Hepatocyte (in vitro differentiated cells): ENCODE data around the gene GGCT. TPM values are rescaled to one million over a fixed set of nuclear protein-coding genes. Genes with fewer than 3 reads are reported as not detected.

Source experiments
- DNase-seq: peaks from one replicate; pipeline ENCODE4 v3.0.0-alpha.2; 2016; ENCODE audit warnings: low spot score
- H2AFZ ChIP-seq: fragments of 200-600 bp; sonication (generic); 2 replicates; pipeline ENCODE4 v1.6.0; 2016; ENCODE audit warnings: antibody characterized with exemption, mild to moderate bottlenecking
- H3K27ac ChIP-seq: fragments of 200-600 bp; sonication (generic); 2 replicates; pipeline ENCODE4 v1.5.1; 2016; ENCODE audit warnings: mild to moderate bottlenecking
- H3K27me3 ChIP-seq: fragments of 200-600 bp; sonication (generic); 2 replicates; pipeline ENCODE4 v1.6.1; 2016
- H3K36me3 ChIP-seq: fragments of 200-600 bp; sonication (generic); replicated peaks from 2 replicates; pipeline ENCODE4 v1.5.1; 2016; ENCODE audit warnings: low read depth; ENCODE audit not compliant: insufficient read depth
- H3K4me1 ChIP-seq: fragments of 200-600 bp; sonication (generic); 2 replicates; pipeline ENCODE4 v1.5.1; 2016; ENCODE audit warnings: mild to moderate bottlenecking, moderate library complexity; ENCODE audit not compliant: insufficient read depth
- H3K4me2 ChIP-seq: fragments of 200-600 bp; sonication (generic); 2 replicates; pipeline ENCODE4 v1.6.0; 2016
- H3K4me3 ChIP-seq: fragments of 200-600 bp; sonication (generic); 2 replicates; pipeline ENCODE4 v1.5.1; 2016; ENCODE audit warnings: mild to moderate bottlenecking
- H3K79me2 ChIP-seq: fragments of 200-600 bp; sonication (generic); 2 replicates; pipeline ENCODE4 v1.6.0; 2017; ENCODE audit warnings: mild to moderate bottlenecking
- H3K9me2 ChIP-seq: fragments of 200-600 bp; sonication (generic); replicated peaks from 2 replicates; pipeline ENCODE4 v1.6.0; 2017; ENCODE audit warnings: mild to moderate bottlenecking; ENCODE audit not compliant: insufficient read depth
- H3K9me3 ChIP-seq: fragments of 200-600 bp; sonication (generic); 2 replicates; pipeline ENCODE4 v1.5.1; 2016; ENCODE audit warnings: low read depth, mild to moderate bottlenecking
- H4K20me1 ChIP-seq: fragments of 200-600 bp; sonication (generic); 2 replicates; pipeline ENCODE4 v1.6.0; 2016; ENCODE audit warnings: mild to moderate bottlenecking; ENCODE audit not compliant: insufficient read depth, poor library complexity, severe bottlenecking
- CTCF ChIP-seq: fragments of 200-600 bp; sonication (generic); IDR thresholded peaks from 2 replicates; pipeline ENCODE4 v1.5.1; 2016; ENCODE audit warnings: antibody characterized with exemption, mild to moderate bottlenecking; ENCODE audit not compliant: poor library complexity
- EZH2 ChIP-seq: fragments of 200-600 bp; sonication (generic); IDR thresholded peaks from 2 replicates; pipeline ENCODE4 v1.6.1; 2016; ENCODE audit warnings: antibody characterized with exemption, mild to moderate bottlenecking, borderline replicate concordance
- EZH2phosphoT487 ChIP-seq: fragments of 200-600 bp; sonication (generic); IDR thresholded peaks from one replicate; pipeline ENCODE4 v1.6.1; 2018; ENCODE audit warnings: antibody characterized with exemption, mild to moderate bottlenecking, low read depth, moderate library complexity; ENCODE audit not compliant: unreplicated experiment, severe bottlenecking
- WGBS: methylation state at CpG from one replicate; pipeline ENCODE4 v1.1.6; 2016; ENCODE audit warnings: low lambda C conversion rate; ENCODE audit errors: missing lambda C conversion rate; 5-methylcytosine and 5-hydroxymethylcytosine counted together
- polyA plus RNA-seq: library from polyadenylated mRNA; unstranded; fragments of >200 nt; fragmentation: Nextera tagmentation; extraction: Ambion mirVana; gene quantifications from 2 replicates; pipeline ENCODE4 v1.2.1, GENCODE V29; 2016
- total RNA-seq: library from RNA; depleted of rRNA; stranded (reverse); fragments of >200 nt; gene quantifications from 2 replicates; pipeline ENCODE4 v1.2.3, GENCODE V29; 2014

GGCT gene
- total and polyA plus RNA-seq, 2 experiments from 2014 or later: 43.4 to 55.7 TPM

GRCh38 chr7:30505174-30505697 lies 607 bp upstream of the GGCT start:
- Histone ChIP-seq H3K27ac (peak overlapping the region; percentile 72), H2AFZ (peak overlapping the region; percentile 54), H3K4me1 (no peaks in the 10 kb centered on the region), H3K79me2 (peaks cover 37% of the 10 kb centered on the region), H3K36me3 (no peaks in the 10 kb centered on the region), H3K27me3 (no peaks in the 10 kb centered on the region), H4K20me1 (no peaks in the 10 kb centered on the region), H3K4me2 (peak overlapping the region; percentile 76), H3K4me3 (peak overlapping the region; percentile 2), H3K9me2 (no peaks in the 10 kb centered on the region), H3K9me3 (no peaks in the 10 kb centered on the region)
- no peak for TF ChIP-seq EZH2phosphoT487
- TF ChIP-seq CTCF: no peak
- TF ChIP-seq EZH2: no peak
- DNase-seq: no peak
- 64% methylated on average over 18 of the region's 19 CpGs for WGBS

- TF ChIP-seq EZH2phosphoT487 (no peak), CTCF (no peak), EZH2 (no peak)
- H3K27ac ChIP-seq: peak overlapping the region; percentile 73
- H4K20me1 ChIP-seq: no peaks in the 10 kb centered on the region
- 63% methylated on average over 15 of the region's 15 CpGs for WGBS
- H3K36me3 ChIP-seq: no peaks in the 10 kb centered on the region
- peaks cover 48% of the 10 kb centered on the region for H3K79me2 ChIP-seq
- no peak for DNase-seq
- H3K9me3 ChIP-seq: no peaks in the 10 kb centered on the region
- no peaks in the 10 kb centered on the region for H3K4me1 ChIP-seq
- peak overlapping the region; percentile 94 for H3K4me2 ChIP-seq
- peak overlapping the region; percentile 76 for H2AFZ ChIP-seq
- H3K27me3 ChIP-seq: no peaks in the 10 kb centered on the region
- H3K4me3 ChIP-seq: peak overlapping the region; percentile 66
- no peaks in the 10 kb centered on the region for H3K9me2 ChIP-seq
These were observed 1.1 kb downstream of the GGCT start for GRCh38 chr7:30503274-30504212.

- TF ChIP-seq EZH2 (no peak), CTCF (no peak), EZH2phosphoT487 (no peak)
- 82% methylated on average over 2 of the region's 2 CpGs for WGBS
These were observed 2.0 kb downstream of the GGCT start for GRCh38 chr7:30502470-30503251.

More at GRCh38 chr7:30502470-30503251, 2.0 kb downstream of the GGCT start:
- H3K9me3 ChIP-seq: no peaks in the 10 kb centered on the region
- no peaks in the 10 kb centered on the region for H4K20me1 ChIP-seq
- no peaks in the 10 kb centered on the region for H3K4me1 ChIP-seq
- peak overlapping the region; percentile 94 for H3K4me2 ChIP-seq
- DNase-seq: no peak
- no peak overlapping the region for H3K4me3 ChIP-seq
- no peak overlapping the region for H2AFZ ChIP-seq
- H3K79me2 ChIP-seq: peaks cover 48% of the 10 kb centered on the region
- H3K27ac ChIP-seq: no peak overlapping the region
- no peaks in the 10 kb centered on the region for H3K27me3 ChIP-seq
- no peaks in the 10 kb centered on the region for H3K36me3 ChIP-seq
- no peaks in the 10 kb centered on the region for H3K9me2 ChIP-seq
